ENCODE measurements around the gene BDH2.

Gene BDH2

DNA sequence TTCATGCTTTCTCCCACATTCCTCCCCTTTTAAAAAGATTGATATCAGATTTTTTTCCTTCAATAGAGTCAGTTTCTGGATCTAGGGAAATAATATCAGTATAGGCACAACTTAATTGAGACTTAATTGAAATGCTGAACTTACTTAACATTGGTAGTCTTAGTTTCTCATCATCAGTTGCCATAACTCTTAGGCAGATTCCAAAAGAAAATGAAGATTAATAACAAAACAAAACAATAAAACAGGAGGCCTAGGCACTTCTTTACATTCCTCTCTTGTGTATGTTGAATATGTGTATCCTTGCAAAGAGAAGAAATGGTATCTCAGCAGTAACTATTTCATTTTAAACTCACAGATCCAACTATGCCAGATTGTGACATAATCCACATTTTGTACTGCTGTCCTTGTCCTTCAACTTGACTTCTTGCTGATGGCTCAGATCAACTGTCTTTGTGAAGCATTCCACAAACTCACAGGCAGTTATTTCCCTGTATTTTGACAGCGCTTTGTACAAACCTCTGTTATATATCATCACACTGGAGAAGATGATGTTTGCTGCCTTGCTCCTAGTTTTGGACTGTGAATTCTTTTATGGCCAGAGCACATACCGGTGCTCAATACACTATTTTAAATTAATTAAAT is 14.0 kb downstream of the BDH2 start:
- no peak for DNase-seq (ENCODE audit: low spot score)

GRCh38 chr4:103079621-103080020 is 20.0 kb downstream of the BDH2 start:
- DNase-seq (ENCODE audit: low spot score) = no peak

- no peak for DNase-seq (ENCODE audit: low spot score)
These were observed 22.8 kb downstream of the BDH2 start, which contains the start of gene SLC9B2 for GRCh38 chr4:103076747-103077347. Gene SLC9B2 (minus strand): TSS chr4:103076761. CDS start chr4:103067550, 9,211 bp downstream.

- peak; percentile 57 for DNase-seq (ENCODE audit: low spot score)
These were observed 23.5 kb downstream of the BDH2 start for GRCh38 chr4:103075894-103076746.

- DNase-seq (ENCODE audit: low spot score) = peak; percentile 6
These were observed 24.2 kb downstream of the BDH2 start for GRCh38 chr4:103075435-103075893.

GRCh38 chr4:103074744-103075434 is 24.7 kb downstream of the BDH2 start:
- no peak for DNase-seq (ENCODE audit: low spot score)

- no peak for DNase-seq (ENCODE audit: low spot score)
These were observed 25.7 kb downstream of the BDH2 start for GRCh38 chr4:103073792-103074438.

GRCh38 chr4:103067841-103068547 is 31.6 kb downstream of the BDH2 start:
- DNase-seq (ENCODE audit: low spot score) = no peak

DNA sequence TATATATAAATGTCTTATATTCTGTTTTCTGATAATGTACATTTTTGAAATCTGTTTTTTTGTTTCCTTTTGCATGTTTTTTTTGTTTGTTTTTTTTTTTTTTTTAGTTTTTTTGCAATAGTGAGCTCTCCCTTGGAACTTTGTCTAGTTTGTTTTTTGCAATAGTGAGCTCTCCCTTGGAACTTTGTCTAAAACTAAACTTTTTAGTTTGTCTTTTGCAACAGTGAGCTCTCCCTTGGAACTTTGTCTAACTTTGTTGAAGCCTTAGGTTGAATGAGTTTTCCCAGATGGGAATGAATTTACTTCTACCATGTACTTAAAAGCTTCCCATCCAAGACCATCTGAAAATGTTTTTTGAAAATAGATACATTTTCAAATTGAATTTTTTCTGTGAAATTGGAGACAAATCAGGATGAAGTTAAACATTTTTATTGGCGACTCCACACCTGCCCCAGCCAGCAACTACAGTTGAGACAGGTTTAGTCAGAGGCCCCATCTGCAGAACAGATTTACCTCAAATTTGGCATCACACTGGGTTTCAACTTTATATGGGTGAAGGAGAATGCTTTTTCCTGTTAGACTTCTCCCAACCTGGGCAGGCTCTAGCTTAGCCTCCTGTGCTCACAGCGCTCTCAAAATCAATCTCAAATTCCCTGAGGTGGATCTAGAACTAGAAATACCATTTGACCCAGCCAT is 39.0 kb downstream of the BDH2 start:
- DNase-seq (ENCODE audit: low spot score) = no peak

DNA sequence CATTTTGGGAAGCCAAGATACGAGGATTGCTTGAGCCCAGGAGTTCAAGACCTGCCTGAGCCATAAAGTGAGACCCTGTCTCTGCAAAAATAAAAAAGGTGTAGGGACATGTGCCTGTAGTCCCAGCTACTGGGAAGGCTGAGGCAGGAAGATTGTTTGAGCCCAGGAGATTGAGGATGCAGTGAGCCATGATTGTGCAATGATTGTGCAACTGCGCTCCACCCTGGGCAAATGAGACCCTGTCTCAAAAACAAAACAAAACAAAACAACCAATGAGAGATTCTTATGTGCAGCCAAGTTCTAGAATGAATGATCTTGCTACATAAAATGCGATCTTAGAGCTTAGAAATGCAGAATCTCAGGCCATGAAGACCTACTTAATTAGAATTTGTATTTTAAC is 45.6 kb downstream of the BDH2 start:
- no peak for DNase-seq (ENCODE audit: low spot score)

DNA sequence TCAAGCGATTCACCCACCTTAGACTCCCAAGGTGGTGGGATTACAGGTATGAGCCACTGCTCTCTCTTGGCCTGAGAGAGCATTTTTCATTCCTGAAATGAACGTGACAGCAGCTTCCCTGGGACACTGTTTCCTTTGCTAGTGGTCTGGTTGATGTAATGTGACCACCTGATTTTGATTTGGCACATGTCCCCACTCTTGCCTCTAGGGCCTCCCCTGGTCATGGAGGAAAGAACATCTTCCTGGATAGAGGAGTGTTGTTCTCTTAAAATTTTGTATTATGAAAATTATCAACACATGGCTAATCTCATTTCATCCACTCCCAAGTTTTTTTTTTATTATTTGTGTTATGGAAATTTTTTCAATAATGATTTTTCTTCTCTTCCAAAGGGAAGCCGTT is 46.9 kb downstream of the BDH2 start:
- DNase-seq (ENCODE audit: low spot score) = no peak

GRCh38 chr4:103052145-103052544 is 47.5 kb downstream of the BDH2 start:
- no peak for DNase-seq (ENCODE audit: low spot score)

- DNase-seq (ENCODE audit: low spot score) = no peak
These were observed 48.7 kb downstream of the BDH2 start for GRCh38 chr4:103050736-103051436.

DNA sequence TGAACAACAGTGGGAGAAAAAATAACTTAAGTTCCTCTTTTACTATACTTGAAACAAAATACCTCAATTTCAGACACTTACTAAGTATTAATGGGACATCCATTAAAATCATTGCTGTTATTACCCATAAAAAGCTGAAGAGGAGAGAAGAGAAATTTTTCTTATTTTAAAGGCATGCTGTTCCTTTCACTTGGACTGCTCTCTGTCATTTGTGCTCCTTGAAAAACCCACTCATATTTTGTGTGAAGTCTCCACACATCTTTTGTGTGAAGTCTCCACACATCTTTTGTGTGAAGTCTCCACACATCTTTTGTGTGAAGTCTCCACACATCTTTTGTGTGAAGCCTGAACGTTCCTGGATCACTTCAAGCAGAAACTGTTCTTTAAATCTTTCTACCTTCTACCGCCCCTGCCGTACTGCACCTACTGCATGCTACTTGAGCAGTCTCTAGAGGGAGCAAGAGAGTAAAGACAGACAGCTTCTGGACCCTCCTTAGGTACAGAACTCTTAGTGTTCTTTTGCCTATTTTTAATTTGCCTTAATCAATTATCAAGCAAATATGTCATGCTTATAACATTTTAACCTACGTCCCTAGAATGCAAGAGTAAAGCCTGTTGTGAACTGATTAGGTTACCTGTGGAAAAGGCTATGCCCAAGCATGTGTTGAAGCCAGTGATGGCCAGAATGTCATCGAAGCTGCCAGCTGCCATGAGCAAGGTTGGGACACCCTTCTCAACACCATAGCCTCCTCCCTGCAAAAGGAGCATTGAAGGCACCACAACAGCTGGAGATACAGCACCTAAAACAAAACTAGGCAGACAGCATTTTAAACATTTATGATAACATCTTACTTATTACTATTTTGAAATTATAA is 53.0 kb downstream of the BDH2 start:
- peak; percentile 50 for DNase-seq (ENCODE audit: low spot score)

- DNase-seq (ENCODE audit: low spot score) = no peak
These were observed 55.5 kb downstream of the BDH2 start for GRCh38 chr4:103044183-103044582.

DNA sequence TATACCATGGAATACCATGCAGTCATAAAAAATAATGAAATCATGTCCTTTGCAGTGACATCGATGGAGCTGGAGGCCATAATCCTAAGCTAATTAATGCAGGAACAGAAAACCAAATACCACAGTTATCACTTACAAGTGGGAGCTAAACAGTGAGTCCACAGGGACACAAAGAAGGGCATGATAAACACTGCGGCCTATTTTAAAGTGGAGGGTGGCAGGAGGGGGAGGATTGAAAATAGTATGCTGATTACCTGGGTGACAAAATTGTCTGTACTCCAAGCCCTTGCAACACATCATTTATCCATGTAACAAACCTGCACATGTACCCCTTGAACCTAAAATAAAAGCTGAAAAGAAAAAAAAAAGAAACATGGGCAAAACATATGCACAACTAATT is 63.5 kb downstream of the BDH2 start:
- no peak for DNase-seq (ENCODE audit: low spot score)

GRCh38 chr4:103032574-103032973 is 67.1 kb downstream of the BDH2 start:
- DNase-seq (ENCODE audit: low spot score) = no peak

- no peak for DNase-seq (ENCODE audit: low spot score)
These were observed 68.8 kb downstream of the BDH2 start for GRCh38 chr4:103030791-103031190.

GRCh38 chr4:103029300-103029699 is 70.3 kb downstream of the BDH2 start:
- DNase-seq (ENCODE audit: low spot score) = no peak

Data from Ammon's horn (tissue), 1 donor.